NOMO-1 treated with dmso at 0.1 percent for 144 hours (cell line): ENCODE data around the gene CHST7.
"Not testable (repeated sequence)": the region's sequence is repeated elsewhere in the genome, so short reads cannot be mapped to it uniquely, and the experiment has no call there.

Source experiments
- DNase-seq: peaks from one replicate; lab custom pipeline; 2025; ENCODE audit not compliant: unreplicated experiment; lab: John Stamatoyannopoulos, UW

Gene CHST7

GRCh38 chrX:46573331-46573891 lies at the start of gene CHST7:
CHST7 (plus strand) TSS chrX:46573765; CDS start chrX:46573932, 167 bp downstream.
- peak; percentile 29 for DNase-seq

GRCh38 chrX:46528640-46529039 lies 44.9 kb upstream of the CHST7 start:
- DNase-seq, result not testable (repeated sequence)

GRCh38 chrX:46529740-46530403 lies 43.7 kb upstream of the CHST7 start:
- DNase-seq, result not testable (repeated sequence)

- not testable (repeated sequence) for DNase-seq
These were observed 43.1 kb upstream of the CHST7 start for GRCh38 chrX:46530404-46530908.

- no peak for DNase-seq
These were observed 42.1 kb upstream of the CHST7 start for GRCh38 chrX:46531442-46531841.

- no peak for DNase-seq
These were observed 30.1 kb upstream of the CHST7 start for GRCh38 chrX:46543441-46543840.

GRCh38 chrX:46544527-46544926 lies 29.0 kb upstream of the CHST7 start:
- not testable (repeated sequence) for DNase-seq

GRCh38 chrX:46545111-46546005 lies 28.2 kb upstream of the CHST7 start, which contains the start of gene ZNF674:
ZNF674 (minus strand) TSS chrX:46545421; CDS start chrX:46542087, 3,334 bp downstream.
- DNase-seq, result peak; percentile 68

GRCh38 chrX:46547857-46548256 lies 25.7 kb upstream of the CHST7 start:
- DNase-seq, result no peak

- no peak for DNase-seq
These were observed 23.7 kb upstream of the CHST7 start for GRCh38 chrX:46549914-46550313.

GRCh38 chrX:46551494-46552128 lies 22.0 kb upstream of the CHST7 start:
- DNase-seq, result no peak

GRCh38 chrX:46553935-46554334 lies 19.6 kb upstream of the CHST7 start:
- DNase-seq, result no peak

- no peak for DNase-seq
These were observed 18.6 kb upstream of the CHST7 start for GRCh38 chrX:46554942-46555341.

- DNase-seq, result no peak
These were observed 14.5 kb upstream of the CHST7 start for GRCh38 chrX:46559062-46559461.

GRCh38 chrX:46561824-46562657 lies 11.5 kb upstream of the CHST7 start:
- peak; percentile 82 for DNase-seq

GRCh38 chrX:46567388-46567787 lies 6.2 kb upstream of the CHST7 start:
- no peak for DNase-seq

- no peak for DNase-seq
These were observed 3.9 kb upstream of the CHST7 start for GRCh38 chrX:46569621-46570020.

- no peak for DNase-seq
These were observed 1.9 kb upstream of the CHST7 start for GRCh38 chrX:46571423-46572339.

- no peak for DNase-seq
These were observed 1.1 kb upstream of the CHST7 start for GRCh38 chrX:46572340-46572936.
